ENCODE measurements around the gene ITPKC.

The ITPKC gene

GRCh38 chr19:40716482-40717324 lies at the start of gene ITPKC, which contains the start of gene COQ8B:
Gene ITPKC (plus strand): TSS chr19:40717112. CDS start chr19:40717136, 24 bp downstream.
Gene COQ8B (minus strand): TSS chr19:40716886. CDS start chr19:40714632, 2,254 bp downstream.
- peak; percentile 98 for DNase-seq (ENCODE audit: low read depth)

DNA sequence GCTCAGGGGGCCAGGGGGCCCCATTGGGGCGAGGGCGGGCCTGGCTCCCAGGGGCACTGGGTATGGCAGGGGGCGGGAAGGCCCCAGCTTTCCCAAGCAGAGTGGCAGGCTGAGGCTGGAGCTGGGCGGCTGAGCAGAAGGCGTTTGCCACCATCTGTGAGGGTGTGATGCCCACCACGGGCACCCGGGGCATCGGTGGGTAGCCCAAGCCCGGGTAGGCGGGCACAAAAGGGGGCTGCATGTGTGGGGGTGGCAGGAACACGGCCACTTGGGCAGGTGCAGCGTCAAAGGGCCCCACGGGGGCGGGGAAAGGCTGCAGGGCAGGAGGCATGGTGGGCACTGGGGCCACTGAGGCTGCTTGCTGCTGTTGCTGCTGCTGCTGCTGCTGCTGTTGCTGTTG lies 49.3 kb upstream of the ITPKC start:
- DNase-seq (ENCODE audit: low read depth) = no peak

- DNase-seq (ENCODE audit: low read depth) = no peak
These were observed 47.8 kb upstream of the ITPKC start for GRCh38 chr19:40668991-40669614.

DNA sequence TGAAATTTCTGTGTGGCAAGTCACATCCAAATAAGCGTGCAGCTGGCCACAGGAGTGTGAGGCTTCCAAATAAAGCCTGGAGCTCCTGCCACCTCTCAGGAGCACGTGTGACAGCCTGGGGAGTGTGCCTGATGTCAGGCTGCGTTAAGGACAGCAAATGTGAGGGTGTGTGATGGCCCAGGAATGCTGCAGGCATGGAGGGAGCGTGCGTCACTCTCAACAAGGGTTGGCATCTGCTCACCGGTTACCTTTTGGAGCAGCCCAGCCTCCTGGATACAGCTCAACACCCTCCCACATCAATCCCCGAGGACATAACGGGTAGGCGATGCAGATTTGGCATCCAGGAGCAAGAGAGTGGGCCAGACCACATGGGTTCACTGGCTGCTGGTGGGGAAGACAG lies 45.5 kb upstream of the ITPKC start:
- DNase-seq (ENCODE audit: low read depth) = no peak

DNA sequence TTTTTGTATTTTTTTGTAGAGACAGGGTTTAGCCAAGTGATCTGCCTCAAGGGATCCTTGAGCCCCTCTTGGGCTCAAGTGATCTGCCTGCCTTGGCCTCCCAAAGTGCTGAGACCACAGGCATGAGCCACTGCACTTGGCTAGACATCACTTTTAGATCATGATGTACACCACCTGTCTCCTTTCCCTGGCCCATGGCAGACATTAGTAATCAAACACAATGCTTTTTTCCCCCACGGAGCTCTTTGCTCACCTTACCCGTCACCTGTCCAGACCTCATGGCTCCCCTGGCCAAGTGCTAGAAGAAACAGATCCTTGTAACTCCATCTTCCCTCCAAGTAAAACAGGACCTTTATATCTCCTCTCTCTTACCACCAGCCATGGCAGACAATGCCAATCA lies 44.9 kb upstream of the ITPKC start:
- no peak for DNase-seq (ENCODE audit: low read depth)

- no peak for DNase-seq (ENCODE audit: low read depth)
These were observed 44.2 kb upstream of the ITPKC start for GRCh38 chr19:40672573-40673299.

GRCh38 chr19:40673397-40673796 lies 43.5 kb upstream of the ITPKC start:
- DNase-seq (ENCODE audit: low read depth) = no peak

DNA sequence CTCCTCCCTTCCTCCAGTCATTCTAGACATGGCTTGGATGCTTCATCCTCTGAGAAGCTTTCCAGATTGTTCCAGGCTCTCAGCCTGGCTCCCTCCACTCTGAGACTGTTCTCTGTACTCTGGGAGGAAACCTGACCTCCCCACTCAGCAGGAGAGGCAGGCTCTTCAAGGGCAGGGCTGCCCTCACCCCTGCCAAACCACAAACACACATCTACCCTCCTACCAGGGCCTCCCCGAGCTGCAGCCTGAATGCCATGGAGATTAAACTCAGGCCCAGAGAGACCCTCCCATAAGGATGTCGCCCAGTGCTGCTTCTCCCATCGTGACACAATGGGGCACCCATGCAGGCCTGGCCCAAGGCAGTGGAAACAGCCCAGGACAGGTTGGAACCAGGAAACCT lies 42.6 kb upstream of the ITPKC start:
- DNase-seq (ENCODE audit: low read depth) = no peak

- no peak for DNase-seq (ENCODE audit: low read depth)
These were observed 39.8 kb upstream of the ITPKC start for GRCh38 chr19:40677156-40677555.

DNA sequence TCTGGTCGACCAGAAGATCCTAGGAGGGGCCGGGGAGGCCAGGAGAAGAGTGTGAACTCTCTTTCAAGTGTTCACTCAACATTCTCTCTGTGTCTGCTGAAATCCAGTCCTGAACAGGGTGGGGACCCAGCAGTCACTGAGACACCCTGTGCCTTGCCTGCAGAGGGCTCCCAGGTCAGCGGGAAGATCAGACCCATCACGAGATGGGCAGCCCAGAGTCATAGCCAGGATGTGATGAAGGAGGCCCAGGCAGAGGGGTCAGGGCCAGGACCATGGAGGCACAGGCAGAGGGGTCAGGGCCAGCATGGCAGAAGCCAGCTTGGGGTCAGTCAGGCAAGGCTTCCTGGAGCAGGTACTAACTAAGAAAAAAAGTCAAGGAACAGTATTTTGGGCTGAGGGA lies 35.9 kb upstream of the ITPKC start:
- no peak for DNase-seq (ENCODE audit: low read depth)

DNA sequence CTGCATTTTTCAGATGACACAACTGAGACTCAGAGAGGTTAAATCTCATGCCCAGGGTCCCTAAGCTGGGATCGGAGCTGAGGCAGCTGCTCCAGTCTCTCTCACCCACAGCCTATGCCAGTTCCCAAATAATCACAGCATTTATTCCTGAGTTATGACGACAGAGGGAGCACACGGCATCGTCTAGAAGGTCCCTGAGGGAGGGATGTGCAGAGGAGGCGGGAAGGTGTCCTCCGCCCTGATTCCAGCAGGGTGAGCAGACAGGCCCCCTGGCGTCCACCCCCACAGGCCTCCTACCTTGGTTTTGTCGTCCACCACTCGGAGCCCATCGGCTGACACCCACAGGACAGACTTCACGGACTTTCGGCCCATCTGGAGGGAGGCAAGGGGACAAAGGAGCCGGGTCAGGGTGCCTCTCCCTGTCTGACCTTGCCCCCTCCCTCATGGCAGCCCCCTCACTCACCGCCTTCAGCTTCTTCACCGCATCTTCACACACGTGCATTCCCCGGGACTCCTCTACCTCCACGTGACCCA lies 34.4 kb upstream of the ITPKC start:
- DNase-seq (ENCODE audit: low read depth) = no peak

- DNase-seq (ENCODE audit: low read depth) = no peak
These were observed 33.5 kb upstream of the ITPKC start for GRCh38 chr19:40683437-40683836.

GRCh38 chr19:40684280-40684679 lies 32.6 kb upstream of the ITPKC start:
- DNase-seq (ENCODE audit: low read depth) = no peak

DNA sequence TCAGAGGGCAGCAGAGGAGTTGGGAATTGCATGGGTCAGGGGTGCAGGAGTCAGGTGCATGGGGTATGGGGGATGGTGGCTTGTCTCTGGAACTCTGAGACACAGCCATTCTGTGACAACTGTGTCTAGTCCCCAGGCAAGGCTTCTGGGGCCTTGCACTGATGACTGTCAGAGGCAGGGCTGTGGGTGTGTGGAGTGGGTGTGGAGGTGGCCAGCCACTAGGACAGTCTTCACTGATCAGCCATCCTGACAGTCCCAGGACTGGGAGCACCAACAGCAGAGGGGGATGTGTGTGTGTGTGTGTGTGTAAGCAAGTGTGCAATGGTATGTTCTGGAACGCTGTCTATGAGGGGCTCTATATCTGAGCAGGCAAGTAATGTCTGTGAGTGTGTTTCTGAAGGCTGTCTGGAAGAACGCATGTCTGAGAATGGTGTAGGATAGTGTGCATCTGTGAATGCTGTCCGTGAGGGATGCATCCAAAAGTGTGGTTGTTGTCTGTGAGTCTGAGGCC lies 31.8 kb upstream of the ITPKC start:
- DNase-seq (ENCODE audit: low read depth) = no peak

DNA sequence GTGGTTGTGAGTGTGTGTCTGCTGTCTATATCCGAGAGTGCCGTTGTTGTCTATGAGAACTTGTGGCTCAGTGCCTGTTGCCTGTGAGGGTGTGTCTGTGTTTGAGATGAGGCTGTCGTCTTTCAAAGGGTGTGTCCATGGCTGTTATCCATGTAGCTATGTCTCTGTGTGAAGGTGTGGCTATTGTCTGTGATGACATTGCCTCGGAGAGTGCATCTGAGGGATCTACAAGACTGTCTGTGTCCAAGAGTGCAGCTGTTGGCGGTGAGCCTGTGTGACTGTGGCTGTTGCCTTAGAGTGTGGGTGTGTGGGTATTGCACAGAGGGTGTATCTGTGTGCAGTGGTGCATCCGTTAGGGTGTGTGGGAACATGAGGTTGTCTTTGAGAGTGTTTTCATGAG lies 31.3 kb upstream of the ITPKC start:
- DNase-seq (ENCODE audit: low read depth) = no peak

DNA sequence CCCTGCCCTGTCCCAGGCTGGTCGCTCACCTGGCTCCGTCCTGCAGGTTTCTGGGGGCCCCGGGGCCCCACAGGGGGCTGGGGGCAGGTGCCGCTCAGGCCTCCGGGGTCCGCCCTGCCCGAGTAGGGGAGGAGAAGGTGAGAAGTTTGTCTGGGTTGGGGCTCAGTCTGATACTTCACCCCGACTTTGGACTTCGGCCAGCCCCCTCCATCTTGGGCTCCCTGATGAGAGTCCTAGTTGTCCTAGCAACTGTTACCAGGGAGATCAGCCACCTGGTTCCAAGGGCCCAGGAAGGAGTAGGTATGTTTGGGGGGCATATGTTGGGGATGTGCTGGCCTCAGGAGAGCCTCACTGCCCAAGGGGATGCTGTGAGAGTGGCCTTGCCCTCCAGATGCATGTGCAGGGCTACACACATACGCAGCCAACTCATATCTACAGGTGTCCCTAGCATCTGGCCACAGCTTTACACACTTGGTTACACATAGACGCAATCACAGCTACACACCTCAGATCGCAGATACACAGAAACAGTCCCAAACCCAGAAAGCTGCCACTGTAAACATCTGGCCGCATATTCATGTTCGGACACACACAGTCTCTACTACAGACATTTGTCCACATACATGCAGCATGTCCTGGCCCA lies 29.9 kb upstream of the ITPKC start:
- DNase-seq (ENCODE audit: low read depth) = no peak

GRCh38 chr19:40687525-40688016 lies 29.3 kb upstream of the ITPKC start:
- peak; percentile 36 for DNase-seq (ENCODE audit: low read depth)

GRCh38 chr19:40688309-40688708 lies 28.6 kb upstream of the ITPKC start:
- DNase-seq (ENCODE audit: low read depth) = no peak

DNA sequence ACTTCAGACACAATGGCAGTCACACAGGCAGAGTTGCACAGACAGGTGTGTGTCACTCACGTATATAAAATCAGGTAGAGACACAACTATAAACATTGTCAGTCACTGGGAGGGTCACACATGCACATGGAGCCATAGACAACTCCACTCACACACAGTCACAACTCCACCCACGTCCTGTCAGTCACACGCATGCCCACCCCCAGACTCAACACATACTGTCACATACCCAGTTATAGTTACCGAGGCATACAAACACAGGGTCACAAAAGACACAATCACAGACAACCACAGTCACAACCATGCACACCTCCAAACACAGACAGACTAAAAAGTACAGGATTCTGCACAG lies 27.9 kb upstream of the ITPKC start:
- DNase-seq (ENCODE audit: low read depth) = no peak

DNA sequence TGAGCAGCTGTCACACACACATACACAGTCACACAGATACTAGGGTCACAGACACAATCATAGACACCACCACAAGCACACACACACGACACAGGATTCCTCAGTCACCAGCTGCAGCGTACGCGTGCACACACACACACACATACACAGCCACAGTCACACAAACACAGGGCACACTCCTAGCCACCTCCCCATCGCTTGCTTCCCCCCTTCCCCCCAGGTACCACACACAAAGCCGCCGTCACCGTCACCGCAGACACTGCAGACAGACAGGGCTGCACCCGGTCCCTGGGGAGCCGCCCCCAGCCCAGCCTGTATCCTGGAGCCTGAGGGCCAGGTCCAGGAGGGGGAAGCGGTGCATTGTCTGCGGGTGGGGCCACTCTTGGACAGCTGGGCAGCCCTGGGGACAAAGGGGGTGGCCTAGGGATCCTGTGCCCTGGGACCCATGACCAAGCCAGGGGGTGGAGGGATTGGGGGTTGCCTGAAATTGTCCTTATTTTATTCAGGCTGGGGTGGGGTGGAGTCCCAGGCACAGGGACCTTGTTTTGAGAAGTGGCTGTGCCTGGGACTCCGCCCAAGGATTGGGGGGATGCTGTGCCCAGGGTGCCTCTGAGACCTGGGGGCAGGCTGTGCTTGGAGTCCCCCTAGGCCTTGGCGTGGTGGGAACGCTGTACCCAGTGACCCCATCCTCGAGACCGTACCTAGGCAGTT lies 27.4 kb upstream of the ITPKC start:
- peak; percentile 34 for DNase-seq (ENCODE audit: low read depth)

GRCh38 chr19:40690050-40690692 lies 26.7 kb upstream of the ITPKC start, which contains the start of gene NUMBL:
Gene NUMBL (minus strand): TSS chr19:40690651. CDS start chr19:40690483, 168 bp downstream.
- no peak for DNase-seq (ENCODE audit: low read depth)
